Measurements from ENCODE around the gene USP46.

USP46 gene

GRCh38 chr4:52643785-52644244, 15.3 kb downstream of the USP46 start:
- Mint-ChIP-seq H3K27me3 (ENCODE audit: low read depth) (peaks cover 11% of the 10 kb centered on the region), H3K36me3 (ENCODE audit: low read depth) (no peaks in the 10 kb centered on the region), H3K4me3 (no peak overlapping the region), H3K27ac (no peak overlapping the region), H3K4me1 (ENCODE audit: low read depth) (peaks cover 9% of the 10 kb centered on the region), H3K9me3 (no peaks in the 10 kb centered on the region)

GRCh38 chr4:52643190-52643589, 15.9 kb downstream of the USP46 start:
- Mint-ChIP-seq H3K4me3 (no peak overlapping the region), H3K4me1 (ENCODE audit: low read depth) (peaks cover 9% of the 10 kb centered on the region), H3K9me3 (no peaks in the 10 kb centered on the region), H3K27me3 (ENCODE audit: low read depth) (peaks cover 11% of the 10 kb centered on the region), H3K36me3 (ENCODE audit: low read depth) (no peaks in the 10 kb centered on the region), H3K27ac (no peak overlapping the region)

GRCh38 chr4:52641854-52642563, 17.1 kb downstream of the USP46 start:
- H3K27me3 Mint-ChIP-seq (ENCODE audit: low read depth) = peaks cover 11% of the 10 kb centered on the region
- no peak overlapping the region for H3K27ac Mint-ChIP-seq
- peaks cover 11% of the 10 kb centered on the region for H3K4me1 Mint-ChIP-seq (ENCODE audit: low read depth)
- H3K4me3 Mint-ChIP-seq = no peak overlapping the region
- H3K36me3 Mint-ChIP-seq (ENCODE audit: low read depth) = peaks cover 1% of the 10 kb centered on the region
- no peaks in the 10 kb centered on the region for H3K9me3 Mint-ChIP-seq

- Mint-ChIP-seq H3K9me3 (no peaks in the 10 kb centered on the region), H3K4me3 (no peak overlapping the region), H3K27me3 (ENCODE audit: low read depth) (peaks cover 11% of the 10 kb centered on the region), H3K4me1 (ENCODE audit: low read depth) (peaks cover 12% of the 10 kb centered on the region), H3K36me3 (ENCODE audit: low read depth) (peaks cover 1% of the 10 kb centered on the region), H3K27ac (no peak overlapping the region)
Measured at GRCh38 chr4:52640808-52641565, 18.1 kb downstream of the USP46 start.

- Mint-ChIP-seq H3K27me3 (ENCODE audit: low read depth) (peaks cover 11% of the 10 kb centered on the region), H3K4me1 (ENCODE audit: low read depth) (peaks cover 14% of the 10 kb centered on the region), H3K27ac (no peak overlapping the region), H3K9me3 (no peaks in the 10 kb centered on the region), H3K36me3 (ENCODE audit: low read depth) (peaks cover 1% of the 10 kb centered on the region), H3K4me3 (no peak overlapping the region)
Measured at GRCh38 chr4:52638717-52639116, 20.4 kb downstream of the USP46 start.

GRCh38 chr4:52637116-52637515, 22.0 kb downstream of the USP46 start:
- no peak overlapping the region for H3K4me3 Mint-ChIP-seq

GRCh38 chr4:52635560-52635959, 23.5 kb downstream of the USP46 start:
- Mint-ChIP-seq H3K9me3 (no peaks in the 10 kb centered on the region), H3K27ac (no peak overlapping the region), H3K4me1 (ENCODE audit: low read depth) (peaks cover 6% of the 10 kb centered on the region), H3K36me3 (ENCODE audit: low read depth) (peaks cover 1% of the 10 kb centered on the region), H3K27me3 (ENCODE audit: low read depth) (no peaks in the 10 kb centered on the region), H3K4me3 (no peak overlapping the region)

More at GRCh38 chr4:52637116-52637515, 22.0 kb downstream of the USP46 start:
- H3K9me3 Mint-ChIP-seq = no peaks in the 10 kb centered on the region
- peaks cover 12% of the 10 kb centered on the region for H3K4me1 Mint-ChIP-seq (ENCODE audit: low read depth)
- peaks cover 1% of the 10 kb centered on the region for H3K36me3 Mint-ChIP-seq (ENCODE audit: low read depth)
- H3K27me3 Mint-ChIP-seq (ENCODE audit: low read depth) = peaks cover under 1% of the 10 kb centered on the region
- no peak overlapping the region for H3K27ac Mint-ChIP-seq

- H3K9me3 Mint-ChIP-seq = no peaks in the 10 kb centered on the region
- H3K27ac Mint-ChIP-seq = no peak overlapping the region
- H3K36me3 Mint-ChIP-seq (ENCODE audit: low read depth) = peaks cover 1% of the 10 kb centered on the region
- H3K27me3 Mint-ChIP-seq (ENCODE audit: low read depth) = no peaks in the 10 kb centered on the region
- H3K4me1 Mint-ChIP-seq (ENCODE audit: low read depth) = peaks cover 6% of the 10 kb centered on the region
- H3K4me3 Mint-ChIP-seq = no peak overlapping the region
Measured at GRCh38 chr4:52635130-52635529, 24.0 kb downstream of the USP46 start.

- peaks cover 6% of the 10 kb centered on the region for H3K4me1 Mint-ChIP-seq (ENCODE audit: low read depth)
- no peaks in the 10 kb centered on the region for H3K9me3 Mint-ChIP-seq
- no peaks in the 10 kb centered on the region for H3K27me3 Mint-ChIP-seq (ENCODE audit: low read depth)
- H3K4me3 Mint-ChIP-seq = no peak overlapping the region
- no peak overlapping the region for H3K27ac Mint-ChIP-seq
- peaks cover 1% of the 10 kb centered on the region for H3K36me3 Mint-ChIP-seq (ENCODE audit: low read depth)
Measured at GRCh38 chr4:52633846-52634245, 25.3 kb downstream of the USP46 start.

GRCh38 chr4:52628974-52629373, 30.1 kb downstream of the USP46 start:
- Mint-ChIP-seq H3K27me3 (ENCODE audit: low read depth) (no peaks in the 10 kb centered on the region), H3K4me3 (no peak overlapping the region), H3K9me3 (no peaks in the 10 kb centered on the region), H3K4me1 (ENCODE audit: low read depth) (peaks cover 1% of the 10 kb centered on the region), H3K36me3 (ENCODE audit: low read depth) (peaks cover 10% of the 10 kb centered on the region), H3K27ac (no peak overlapping the region)

- no peaks in the 10 kb centered on the region for H3K27me3 Mint-ChIP-seq (ENCODE audit: low read depth)
- no peak overlapping the region for H3K4me3 Mint-ChIP-seq
- peaks cover 1% of the 10 kb centered on the region for H3K4me1 Mint-ChIP-seq (ENCODE audit: low read depth)
- no peaks in the 10 kb centered on the region for H3K9me3 Mint-ChIP-seq
- peaks cover 10% of the 10 kb centered on the region for H3K36me3 Mint-ChIP-seq (ENCODE audit: low read depth)
- H3K27ac Mint-ChIP-seq = no peak overlapping the region
Measured at GRCh38 chr4:52628543-52628942, 30.6 kb downstream of the USP46 start.

- no peak overlapping the region for H3K27ac Mint-ChIP-seq
- H3K4me3 Mint-ChIP-seq = no peak overlapping the region
- peaks cover under 1% of the 10 kb centered on the region for H3K4me1 Mint-ChIP-seq (ENCODE audit: low read depth)
- no peaks in the 10 kb centered on the region for H3K9me3 Mint-ChIP-seq
- H3K27me3 Mint-ChIP-seq (ENCODE audit: low read depth) = no peaks in the 10 kb centered on the region
- H3K36me3 Mint-ChIP-seq (ENCODE audit: low read depth) = peaks cover 10% of the 10 kb centered on the region
Measured at GRCh38 chr4:52627876-52628275, 31.2 kb downstream of the USP46 start.

GRCh38 chr4:52625216-52625615, 33.9 kb downstream of the USP46 start:
- Mint-ChIP-seq H3K9me3 (no peaks in the 10 kb centered on the region), H3K27me3 (ENCODE audit: low read depth) (no peaks in the 10 kb centered on the region), H3K27ac (no peak overlapping the region), H3K4me1 (ENCODE audit: low read depth) (no peaks in the 10 kb centered on the region), H3K36me3 (ENCODE audit: low read depth) (peaks cover 10% of the 10 kb centered on the region), H3K4me3 (no peak overlapping the region)

- H3K9me3 Mint-ChIP-seq = no peaks in the 10 kb centered on the region
- no peak overlapping the region for H3K27ac Mint-ChIP-seq
- peaks cover 6% of the 10 kb centered on the region for H3K36me3 Mint-ChIP-seq (ENCODE audit: low read depth)
- H3K4me1 Mint-ChIP-seq (ENCODE audit: low read depth) = peaks cover 10% of the 10 kb centered on the region
- H3K4me3 Mint-ChIP-seq = no peak overlapping the region
- no peaks in the 10 kb centered on the region for H3K27me3 Mint-ChIP-seq (ENCODE audit: low read depth)
Measured at GRCh38 chr4:52622564-52622963, 36.5 kb downstream of the USP46 start.

GRCh38 chr4:52621567-52621966, 37.5 kb downstream of the USP46 start:
- Mint-ChIP-seq H3K27me3 (ENCODE audit: low read depth) (no peaks in the 10 kb centered on the region), H3K4me1 (ENCODE audit: low read depth) (peaks cover 15% of the 10 kb centered on the region), H3K27ac (no peak overlapping the region), H3K4me3 (no peak overlapping the region), H3K9me3 (no peaks in the 10 kb centered on the region), H3K36me3 (ENCODE audit: low read depth) (peaks cover 6% of the 10 kb centered on the region)
